Measurements from ENCODE around the gene SF3A2.

DNA sequence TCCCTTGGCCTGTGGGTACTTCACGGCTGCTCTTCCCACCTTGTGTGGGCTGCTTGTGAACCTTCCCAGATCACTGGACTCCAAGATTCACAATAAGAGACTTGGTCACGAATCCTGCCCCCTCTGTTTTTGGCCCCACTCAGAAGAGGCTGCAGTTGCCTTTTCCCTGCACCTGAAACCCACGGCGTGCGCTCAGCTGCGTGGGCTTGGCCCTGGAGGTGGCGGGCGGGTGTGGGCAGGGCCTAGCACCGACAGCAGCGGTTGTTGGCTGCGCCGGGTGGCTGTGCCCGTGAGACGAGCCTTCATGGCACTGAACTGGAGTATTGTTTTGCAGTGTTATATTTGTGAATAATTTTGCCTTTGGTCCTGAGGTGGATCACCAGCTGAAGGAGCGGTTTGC lies 34.3 kb upstream of the SF3A2 start:
- TF ChIP-seq RARB (CRISPR knock-in tag; IDR thresholded peaks at IDR 0.05): no peak
- TF ChIP-seq ISL1 (CRISPR knock-in tag; IDR thresholded peaks at IDR 0.05): no peak
- TF ChIP-seq, protein P1, sequence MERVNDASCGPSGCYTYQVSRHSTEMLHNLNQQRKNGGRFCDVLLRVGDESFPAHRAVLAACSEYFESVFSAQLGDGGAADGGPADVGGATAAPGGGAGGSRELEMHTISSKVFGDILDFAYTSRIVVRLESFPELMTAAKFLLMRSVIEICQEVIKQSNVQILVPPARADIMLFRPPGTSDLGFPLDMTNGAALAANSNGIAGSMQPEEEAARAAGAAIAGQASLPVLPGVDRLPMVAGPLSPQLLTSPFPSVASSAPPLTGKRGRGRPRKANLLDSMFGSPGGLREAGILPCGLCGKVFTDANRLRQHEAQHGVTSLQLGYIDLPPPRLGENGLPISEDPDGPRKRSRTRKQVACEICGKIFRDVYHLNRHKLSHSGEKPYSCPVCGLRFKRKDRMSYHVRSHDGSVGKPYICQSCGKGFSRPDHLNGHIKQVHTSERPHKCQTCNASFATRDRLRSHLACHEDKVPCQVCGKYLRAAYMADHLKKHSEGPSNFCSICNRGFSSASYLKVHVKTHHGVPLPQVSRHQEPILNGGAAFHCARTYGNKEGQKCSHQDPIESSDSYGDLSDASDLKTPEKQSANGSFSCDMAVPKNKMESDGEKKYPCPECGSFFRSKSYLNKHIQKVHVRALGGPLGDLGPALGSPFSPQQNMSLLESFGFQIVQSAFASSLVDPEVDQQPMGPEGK (CRISPR knock-in tag; IDR thresholded peaks at IDR 0.05; ENCODE audit: borderline replicate concordance): no peak
- TF ChIP-seq, protein P2, sequence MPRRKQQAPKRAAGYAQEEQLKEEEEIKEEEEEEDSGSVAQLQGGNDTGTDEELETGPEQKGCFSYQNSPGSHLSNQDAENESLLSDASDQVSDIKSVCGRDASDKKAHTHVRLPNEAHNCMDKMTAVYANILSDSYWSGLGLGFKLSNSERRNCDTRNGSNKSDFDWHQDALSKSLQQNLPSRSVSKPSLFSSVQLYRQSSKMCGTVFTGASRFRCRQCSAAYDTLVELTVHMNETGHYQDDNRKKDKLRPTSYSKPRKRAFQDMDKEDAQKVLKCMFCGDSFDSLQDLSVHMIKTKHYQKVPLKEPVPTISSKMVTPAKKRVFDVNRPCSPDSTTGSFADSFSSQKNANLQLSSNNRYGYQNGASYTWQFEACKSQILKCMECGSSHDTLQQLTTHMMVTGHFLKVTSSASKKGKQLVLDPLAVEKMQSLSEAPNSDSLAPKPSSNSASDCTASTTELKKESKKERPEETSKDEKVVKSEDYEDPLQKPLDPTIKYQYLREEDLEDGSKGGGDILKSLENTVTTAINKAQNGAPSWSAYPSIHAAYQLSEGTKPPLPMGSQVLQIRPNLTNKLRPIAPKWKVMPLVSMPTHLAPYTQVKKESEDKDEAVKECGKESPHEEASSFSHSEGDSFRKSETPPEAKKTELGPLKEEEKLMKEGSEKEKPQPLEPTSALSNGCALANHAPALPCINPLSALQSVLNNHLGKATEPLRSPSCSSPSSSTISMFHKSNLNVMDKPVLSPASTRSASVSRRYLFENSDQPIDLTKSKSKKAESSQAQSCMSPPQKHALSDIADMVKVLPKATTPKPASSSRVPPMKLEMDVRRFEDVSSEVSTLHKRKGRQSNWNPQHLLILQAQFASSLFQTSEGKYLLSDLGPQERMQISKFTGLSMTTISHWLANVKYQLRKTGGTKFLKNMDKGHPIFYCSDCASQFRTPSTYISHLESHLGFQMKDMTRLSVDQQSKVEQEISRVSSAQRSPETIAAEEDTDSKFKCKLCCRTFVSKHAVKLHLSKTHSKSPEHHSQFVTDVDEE (CRISPR knock-in tag; IDR thresholded peaks at IDR 0.05): no peak
- TF ChIP-seq GLIS3 (CRISPR knock-in tag; IDR thresholded peaks at IDR 0.05): no peak
- TF ChIP-seq, protein P3, sequence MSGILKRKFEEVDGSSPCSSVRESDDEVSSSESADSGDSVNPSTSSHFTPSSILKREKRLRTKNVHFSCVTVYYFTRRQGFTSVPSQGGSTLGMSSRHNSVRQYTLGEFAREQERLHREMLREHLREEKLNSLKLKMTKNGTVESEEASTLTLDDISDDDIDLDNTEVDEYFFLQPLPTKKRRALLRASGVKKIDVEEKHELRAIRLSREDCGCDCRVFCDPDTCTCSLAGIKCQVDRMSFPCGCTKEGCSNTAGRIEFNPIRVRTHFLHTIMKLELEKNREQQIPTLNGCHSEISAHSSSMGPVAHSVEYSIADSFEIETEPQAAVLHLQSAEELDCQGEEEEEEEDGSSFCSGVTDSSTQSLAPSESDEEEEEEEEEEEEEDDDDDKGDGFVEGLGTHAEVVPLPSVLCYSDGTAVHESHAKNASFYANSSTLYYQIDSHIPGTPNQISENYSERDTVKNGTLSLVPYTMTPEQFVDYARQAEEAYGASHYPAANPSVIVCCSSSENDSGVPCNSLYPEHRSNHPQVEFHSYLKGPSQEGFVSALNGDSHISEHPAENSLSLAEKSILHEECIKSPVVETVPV (CRISPR knock-in tag; IDR thresholded peaks at IDR 0.05): no peak
- no peak for TF ChIP-seq ZFP3 (CRISPR knock-in tag; IDR thresholded peaks at IDR 0.05)
- TF ChIP-seq ARNTL (CRISPR knock-in tag; IDR thresholded peaks at IDR 0.05; ENCODE audit: borderline replicate concordance, low read depth): no peak
- TF ChIP-seq PPARA (CRISPR knock-in tag; IDR thresholded peaks at IDR 0.05; ENCODE audit: borderline replicate concordance): no peak
